GM19239 (cell line): Measurements from ENCODE around the gene ATOH8.

Experiments used
- DNase-seq: peaks from one replicate; pipeline ENCODE4 v3.0.0; 2011; ENCODE audit warnings: low spot score; ENCODE audit not compliant: insufficient read length
- FAIRE-seq: peaks from 2 replicates; lab custom pipeline; 2011; peaks lifted over from hg19 to GRCh38; lab: Jason Lieb, UNC

ATOH8 gene

DNA sequence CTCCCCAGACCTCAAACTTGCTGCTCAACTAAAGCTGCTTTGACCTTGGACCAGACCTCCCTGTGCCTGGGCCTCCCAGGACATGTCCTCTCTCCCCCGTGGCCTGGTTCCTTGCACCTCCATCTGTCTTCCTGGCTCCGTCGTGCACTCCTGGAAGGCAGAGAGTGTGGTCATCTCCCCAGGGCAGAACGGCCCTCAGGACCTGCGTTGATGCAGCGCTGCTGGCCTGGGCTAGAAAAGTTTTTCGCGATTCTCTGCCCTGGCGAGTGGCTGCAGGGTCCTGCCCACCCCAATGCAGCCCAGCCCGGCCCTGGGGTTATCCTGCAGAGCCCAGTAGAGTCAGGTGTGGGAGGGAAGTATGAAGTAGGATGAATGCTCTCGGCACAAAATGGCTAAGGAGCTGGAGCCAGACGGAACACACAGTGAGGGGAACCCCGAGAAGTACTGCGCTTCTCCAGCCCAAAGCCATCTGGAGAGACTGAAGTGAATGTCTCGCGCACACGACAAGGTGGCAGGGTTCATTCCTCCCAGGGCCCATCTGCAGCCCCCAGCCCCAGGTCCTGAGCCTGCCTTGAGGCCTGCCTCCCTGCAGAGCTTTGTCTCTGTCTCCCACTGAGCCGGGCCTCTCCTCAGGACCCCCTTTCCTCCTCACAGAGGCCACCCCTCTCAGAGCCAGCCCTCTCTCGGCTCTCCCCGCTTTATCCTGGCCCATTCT is 41.7 kb downstream of the ATOH8 start:
- DNase-seq (no peak), FAIRE-seq (no peak)

DNA sequence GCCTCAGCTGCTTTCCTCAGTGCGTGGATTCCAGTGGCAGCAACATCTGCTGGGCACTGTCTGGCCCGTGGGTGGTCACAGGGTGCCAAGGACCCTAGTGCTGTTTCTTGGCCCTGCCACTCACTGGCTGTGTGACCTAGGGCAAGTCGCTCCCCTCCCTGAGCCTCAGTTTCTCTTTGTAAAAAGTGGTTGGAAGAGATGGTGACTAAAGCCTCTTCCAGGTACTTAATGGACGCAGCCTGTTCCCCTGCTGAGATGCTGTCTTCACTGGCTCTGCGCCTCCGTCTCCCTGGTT is 42.2 kb downstream of the ATOH8 start:
- DNase-seq: no peak
- no peak for FAIRE-seq

DNA sequence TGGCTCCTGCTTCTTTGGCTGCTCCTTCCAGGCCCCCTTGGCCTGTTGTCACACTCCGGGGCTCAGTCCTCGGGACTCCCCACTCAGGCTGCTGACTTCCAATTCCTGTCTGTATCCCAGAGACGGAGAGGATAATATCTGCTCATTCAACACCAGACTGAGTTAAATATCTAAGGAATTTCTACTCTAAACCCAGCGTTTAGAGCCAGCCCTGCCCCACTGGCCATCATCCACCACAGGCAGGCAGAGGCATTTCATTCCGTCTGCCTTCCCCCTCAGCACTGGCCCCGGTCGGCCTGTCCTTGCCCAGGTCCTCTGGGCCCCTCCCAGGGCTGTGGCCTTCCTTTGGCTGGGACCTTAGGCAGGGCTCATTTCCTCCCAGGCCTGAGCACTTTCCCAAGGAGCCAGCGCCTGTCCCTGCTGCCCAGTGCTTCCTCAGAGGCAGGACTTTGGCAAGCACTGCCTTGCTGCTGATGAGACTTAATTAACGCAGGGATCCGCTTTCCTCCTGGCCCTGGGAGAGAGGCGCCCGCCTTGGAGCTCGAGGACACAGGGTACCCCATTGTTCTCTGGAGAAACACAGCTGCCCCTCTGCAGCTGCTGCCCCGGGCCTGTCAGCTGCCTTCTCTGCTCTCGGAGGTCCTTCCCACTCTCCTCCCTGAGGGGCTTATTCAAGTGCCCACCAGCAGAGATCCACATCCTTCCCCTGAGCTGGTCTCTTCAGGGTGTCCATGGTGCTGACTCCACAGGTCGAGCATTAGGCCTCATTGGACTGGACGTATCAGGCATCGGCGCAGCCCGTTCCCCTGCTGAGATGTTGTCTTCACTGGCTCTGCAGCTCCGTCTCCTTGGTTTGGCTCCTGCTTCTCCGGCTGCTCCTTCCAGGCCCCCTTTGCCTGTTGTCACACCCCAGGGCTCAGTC is 42.8 kb downstream of the ATOH8 start:
- FAIRE-seq (no peak), DNase-seq (no peak)

DNA sequence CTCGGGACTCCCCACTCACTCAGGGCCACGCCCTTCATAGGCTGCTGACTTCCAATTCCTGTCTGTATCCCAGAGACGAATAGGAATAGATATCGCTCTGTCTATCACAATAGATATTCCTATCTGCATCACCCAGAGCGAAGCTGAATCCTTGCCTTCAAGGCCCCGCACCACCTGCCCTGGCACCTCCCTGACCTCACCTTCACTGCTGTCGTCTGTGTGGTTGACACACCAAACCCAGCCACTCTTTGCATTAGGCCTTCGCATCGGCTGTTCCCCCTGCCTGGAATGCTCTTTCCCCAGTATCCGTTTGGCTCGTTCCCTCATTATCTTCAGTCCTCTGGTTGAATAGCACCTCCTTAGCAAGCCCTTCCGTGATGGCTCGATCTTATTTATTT is 43.5 kb downstream of the ATOH8 start:
- FAIRE-seq (no peak), DNase-seq (no peak)

DNA sequence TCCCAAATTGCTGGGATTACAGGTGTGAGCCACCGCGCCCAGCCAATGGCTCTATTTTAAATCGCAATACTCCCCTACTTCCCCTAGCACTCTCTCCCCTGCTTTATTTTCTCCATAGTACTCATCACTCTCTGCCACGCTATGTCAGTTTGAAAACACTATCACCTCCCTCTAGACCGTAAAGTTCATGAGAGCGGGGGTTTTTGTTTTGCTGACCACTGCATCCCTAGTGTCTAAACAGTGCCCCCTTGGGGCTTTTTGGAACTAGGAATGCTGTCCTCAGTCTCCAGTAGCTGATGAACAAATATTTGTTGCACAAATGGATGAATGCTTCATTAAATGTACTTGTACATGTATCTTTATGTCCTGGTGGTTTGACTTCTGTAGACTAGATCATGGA is 44.1 kb downstream of the ATOH8 start:
- FAIRE-seq (no peak), DNase-seq (no peak)

DNA sequence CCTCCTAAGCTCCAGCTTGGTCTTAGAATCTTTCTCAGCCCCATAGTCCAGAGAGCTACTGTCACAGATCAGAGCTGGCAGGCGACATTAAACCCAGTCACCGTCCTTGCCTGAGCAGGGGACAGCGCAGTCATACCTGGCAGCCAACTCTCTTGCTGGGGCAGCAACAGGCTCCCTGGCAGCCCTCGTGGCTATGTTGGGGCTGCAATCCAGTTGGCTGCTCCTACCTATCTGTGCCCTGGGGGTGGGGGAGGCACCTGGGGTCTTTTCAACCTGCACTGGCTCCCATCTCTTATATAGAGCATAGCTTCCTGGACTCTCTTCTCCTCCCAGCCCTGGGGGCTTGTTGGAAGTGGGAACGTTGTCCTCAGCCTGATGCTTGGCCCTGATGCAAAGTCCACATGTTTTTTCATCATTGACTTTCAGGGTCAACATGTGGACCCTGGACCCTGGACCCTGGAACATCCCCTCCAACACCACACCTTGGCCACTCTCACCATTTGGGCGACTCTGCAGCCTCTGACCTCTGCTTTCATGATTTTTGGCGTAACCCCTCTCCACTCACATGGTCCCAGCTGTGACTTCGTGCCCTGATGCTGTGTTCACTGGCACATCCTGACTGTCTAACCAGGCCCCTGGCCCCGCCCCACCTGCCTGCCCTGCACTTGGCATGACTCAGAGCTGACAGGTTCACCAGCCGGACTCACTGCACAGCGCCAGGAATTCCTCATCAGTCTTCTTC is 45.6 kb downstream of the ATOH8 start:
- DNase-seq (no peak), FAIRE-seq (no peak)

DNA sequence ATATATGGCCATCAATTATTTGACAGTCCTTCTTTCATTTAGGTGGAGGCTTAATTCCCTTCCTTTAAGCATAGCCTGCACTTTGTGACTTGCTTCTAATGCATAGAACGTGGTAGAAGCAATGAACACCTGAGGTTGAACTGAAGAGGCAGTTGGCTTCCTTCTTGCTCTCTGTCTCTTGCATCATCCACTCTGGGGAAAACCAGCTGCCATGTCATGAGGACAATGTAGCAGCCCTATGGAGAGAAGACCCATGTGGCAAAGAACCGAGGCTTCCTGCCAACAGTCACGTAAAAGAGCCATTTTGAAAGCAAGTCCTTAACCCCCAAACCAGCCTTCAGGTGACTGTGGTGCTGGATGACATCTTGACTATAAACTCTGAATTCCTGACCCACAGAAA is 46.8 kb downstream of the ATOH8 start:
- DNase-seq: no peak

DNA sequence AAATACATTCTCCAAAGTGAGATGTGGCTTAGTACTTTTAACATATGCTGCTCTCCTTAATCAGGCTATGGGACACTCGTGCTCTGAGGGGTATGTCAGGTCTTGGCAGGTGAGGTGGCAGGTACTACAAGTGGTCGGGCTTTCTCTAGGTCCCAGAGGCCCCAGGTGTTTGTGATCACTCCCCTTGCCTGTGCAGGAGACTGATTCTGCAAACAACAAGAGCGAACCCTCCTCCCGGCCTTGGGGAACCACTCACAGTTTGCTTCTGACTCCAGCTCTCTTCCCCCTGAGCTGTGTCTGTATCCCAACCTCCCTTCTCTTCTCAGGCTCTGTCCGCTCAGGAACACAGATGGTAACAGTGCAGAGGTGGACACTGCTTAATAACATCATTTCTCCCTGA is 48.1 kb downstream of the ATOH8 start:
- DNase-seq: no peak
- no peak for FAIRE-seq

More for the DNA sequence above, 46.8 kb downstream of the ATOH8 start:
- FAIRE-seq: no peak

DNA sequence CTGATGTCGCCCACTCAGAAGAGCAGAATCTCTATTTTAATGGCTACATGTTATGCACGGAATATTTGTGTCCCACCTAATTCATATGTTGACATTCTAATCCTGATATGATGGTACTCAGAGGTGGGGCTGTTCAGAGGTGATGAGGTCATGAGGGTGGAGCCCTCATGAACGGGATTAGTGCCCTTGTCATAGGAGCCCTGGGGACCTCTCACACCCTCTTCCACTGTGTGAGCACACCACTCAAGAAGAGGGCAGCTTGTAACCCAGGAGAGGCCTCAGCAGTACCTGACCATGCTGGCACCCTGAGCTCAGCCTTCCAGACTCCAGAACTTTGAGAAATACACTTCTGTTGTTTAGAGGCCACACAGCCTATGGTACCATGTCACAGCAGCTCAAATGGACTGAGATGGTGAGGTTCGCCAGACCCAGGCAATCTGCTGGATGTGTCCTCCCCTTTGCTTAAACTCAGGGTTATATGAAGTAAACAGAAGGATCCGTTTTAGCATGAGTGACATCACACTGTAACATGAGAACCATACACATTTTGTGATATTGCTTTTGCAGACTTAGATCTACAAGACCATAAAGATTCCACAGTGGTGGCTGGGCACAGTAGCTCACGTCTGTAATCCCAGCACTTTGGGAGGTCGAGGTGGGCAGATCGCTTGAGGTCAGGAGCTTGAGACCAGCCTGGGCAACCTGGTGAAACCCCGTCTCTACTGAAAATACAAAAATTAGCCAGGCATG is 48.7 kb downstream of the ATOH8 start:
- DNase-seq (no peak), FAIRE-seq (no peak)

DNA sequence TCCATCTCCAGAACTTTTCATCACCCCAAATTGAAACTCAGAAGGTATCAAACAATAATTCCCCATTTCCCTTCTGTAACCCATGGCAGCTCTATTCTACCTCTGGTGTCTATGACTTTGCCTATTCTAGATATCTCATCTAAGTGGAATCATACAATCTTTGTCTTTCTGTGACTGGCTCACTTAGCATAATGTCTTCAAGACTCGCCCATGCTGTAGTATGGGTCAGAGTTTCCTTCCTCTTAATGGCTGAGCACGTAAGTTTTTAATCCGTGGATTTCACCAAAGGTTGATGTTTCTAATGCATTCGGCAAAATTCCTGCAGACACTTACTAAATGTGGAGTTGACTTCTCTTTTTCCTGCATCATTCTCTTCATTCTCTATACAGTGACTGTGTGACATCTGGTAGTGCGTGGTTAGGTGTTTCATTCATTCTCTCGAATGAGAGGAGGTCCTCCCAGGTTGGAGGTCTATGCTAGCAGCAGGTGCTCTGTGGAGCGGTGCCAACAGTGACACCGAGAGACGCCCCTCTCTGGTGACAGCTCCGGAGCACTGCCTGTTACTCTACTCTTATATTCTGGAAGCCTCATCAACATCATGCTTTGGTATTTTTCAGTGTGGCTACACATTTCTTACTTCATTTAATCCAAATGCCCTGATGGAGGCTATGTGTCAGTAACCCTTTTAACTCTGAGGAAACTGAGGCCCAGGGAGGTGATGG is 50.1 kb downstream of the ATOH8 start:
- FAIRE-seq: no peak
- no peak for DNase-seq

DNA sequence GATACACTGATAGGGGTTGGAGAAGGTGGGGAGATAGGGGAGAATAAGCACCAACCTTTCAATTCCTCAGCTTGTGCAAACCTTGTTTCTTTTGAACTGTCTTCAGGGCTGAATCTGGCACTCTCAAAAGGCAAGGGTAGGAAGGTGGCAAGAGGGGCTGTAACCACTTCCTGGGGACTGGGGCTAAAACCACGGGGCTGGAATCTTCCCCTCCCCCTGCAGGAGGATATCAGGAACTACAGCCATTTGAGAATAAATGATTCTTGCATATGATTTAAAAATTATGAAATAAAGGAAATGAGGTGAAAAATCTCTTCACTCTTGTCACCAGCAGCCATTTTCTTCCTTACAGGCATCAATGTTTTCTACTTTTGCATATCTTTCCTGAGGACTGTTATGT is 50.8 kb downstream of the ATOH8 start:
- no peak for FAIRE-seq

DNA sequence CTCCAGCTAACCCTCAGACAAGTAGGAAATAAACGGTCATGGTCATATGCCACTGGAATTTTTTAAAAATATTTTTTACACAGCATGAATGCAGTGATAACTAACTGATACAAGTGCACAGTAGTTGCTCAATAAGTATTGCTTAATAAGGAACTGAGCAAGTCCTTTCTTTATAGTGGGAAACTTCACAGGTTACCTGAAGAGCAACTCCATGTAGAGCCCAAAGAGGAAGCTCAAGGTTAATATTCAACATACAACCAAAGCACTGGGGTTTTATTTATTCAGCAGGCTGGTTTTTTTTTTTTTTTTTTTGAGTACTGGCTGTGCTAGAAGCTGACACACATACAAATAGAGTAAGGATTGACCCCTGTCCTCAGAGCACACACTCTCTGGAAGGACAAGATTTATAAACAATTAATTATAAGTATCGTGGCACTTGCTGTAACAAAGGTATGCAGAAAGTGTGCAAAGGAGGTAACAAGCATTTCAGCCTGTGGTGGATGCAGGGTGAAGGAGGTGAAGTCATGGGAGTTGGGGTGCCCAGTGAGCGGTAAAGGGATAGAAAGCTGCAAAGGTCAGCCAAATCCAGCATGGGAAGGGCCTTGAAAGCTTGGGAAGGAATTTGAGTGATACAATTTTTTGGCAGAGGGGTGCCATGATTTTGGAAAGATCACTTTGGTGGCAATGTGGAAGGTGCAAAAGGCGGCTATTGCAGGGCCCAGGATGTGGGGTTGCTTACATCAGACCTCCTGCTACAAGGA is 52.7 kb downstream of the ATOH8 start:
- no peak for FAIRE-seq
- DNase-seq: no peak

More for the DNA sequence above, 50.8 kb downstream of the ATOH8 start:
- peak; percentile 50 for DNase-seq

DNA sequence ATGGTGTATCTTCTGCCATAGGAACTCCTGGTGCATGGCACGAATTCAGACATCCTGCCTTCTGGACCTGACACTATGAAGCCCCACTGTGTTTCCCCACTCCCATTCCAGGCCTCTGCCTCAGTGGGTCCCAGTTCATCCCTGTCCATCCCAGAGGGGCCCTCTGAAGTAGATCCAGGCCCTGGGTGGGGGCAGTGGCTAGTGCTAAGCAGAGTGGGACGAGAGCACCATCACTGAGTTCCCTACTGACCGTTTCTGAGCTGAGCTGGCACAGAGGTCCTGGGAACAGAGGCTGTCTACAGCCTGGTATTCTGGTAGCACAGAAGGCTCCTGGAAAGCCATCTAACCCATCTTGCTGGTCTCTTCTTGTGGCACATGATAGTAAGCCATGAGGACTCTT is 54.0 kb downstream of the ATOH8 start:
- FAIRE-seq (no peak), DNase-seq (no peak)

DNA sequence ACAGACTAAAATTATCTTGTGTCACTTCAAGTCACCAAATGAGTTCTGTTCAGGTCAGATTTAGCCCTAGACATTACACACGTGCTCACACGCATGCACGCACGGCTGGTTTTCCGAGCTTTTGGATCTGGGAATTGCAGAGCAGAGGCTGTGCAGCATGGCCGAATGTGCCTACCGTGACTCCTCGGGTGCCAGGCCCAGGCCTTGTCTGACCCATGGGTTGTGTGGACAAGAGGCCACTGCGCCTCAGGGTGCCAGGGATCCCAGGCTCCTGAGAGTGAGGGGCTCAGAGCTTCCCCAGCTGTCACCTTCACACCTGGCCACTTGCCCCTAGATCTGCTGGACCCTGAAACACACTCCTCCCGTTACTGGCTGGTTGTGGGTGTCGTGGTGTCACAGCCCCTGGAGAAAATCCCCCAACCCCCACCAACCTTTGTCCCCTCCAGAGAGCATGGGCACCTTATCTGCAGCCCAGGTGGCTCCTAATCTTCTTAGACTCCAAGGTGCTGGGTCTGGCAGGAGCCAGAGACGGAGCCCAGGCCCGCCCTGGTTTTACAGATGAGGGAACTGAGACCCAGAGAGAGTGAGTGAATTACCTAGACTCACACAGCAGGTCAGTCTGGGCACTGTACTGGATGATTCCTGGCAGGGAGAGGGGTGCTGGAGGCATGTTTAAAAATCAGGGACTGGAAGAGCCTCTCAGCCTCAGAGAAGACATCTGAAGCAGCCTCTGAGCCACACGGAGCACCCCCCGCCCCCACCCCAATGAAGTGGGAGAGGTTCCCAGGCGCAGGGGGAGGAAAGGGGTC is 56.8 kb downstream of the ATOH8 start:
- DNase-seq: no peak
- no peak for FAIRE-seq

DNA sequence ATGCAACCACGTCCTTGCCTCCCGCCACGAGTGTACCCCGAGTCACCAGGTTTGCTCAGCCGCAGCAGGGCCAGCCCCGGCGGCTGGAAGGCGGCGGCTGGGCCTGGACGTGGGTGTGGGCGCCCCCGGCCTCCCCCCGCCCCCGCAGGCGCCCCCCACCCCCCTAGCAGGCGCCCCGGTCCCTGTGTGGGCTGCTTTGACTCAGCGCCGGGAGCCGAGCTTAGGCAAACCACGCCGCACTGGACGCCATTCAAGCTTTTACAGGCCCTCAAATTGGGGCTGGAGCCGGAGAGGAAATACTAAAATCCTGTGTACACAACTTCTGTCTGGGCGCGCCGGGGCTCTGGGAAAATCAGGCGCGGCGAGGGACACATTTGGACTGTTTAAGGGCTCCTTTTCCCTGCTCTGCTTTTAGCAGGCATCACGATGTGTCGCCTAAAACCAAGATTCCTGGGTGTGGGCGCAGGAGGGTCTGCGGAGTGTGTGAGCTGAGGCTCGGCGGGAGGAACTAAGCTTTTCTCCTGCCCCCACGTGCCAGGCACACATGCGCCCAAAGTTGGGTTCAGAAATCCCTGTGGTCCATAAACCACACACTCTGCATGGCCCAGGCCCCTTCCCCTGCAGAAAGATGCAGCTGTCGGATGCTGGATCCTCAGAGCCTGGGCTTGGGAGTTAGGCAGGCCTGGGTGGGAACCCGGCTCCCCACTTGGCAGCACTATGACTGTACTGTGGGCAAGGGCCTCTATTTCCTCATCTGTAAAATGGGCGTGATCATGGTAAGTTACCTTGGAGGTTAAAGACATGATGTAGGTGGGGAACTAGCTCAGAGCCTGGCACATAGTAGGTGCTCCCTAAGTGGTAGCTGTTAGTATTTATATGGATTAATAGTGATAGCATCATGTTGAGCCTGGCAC is 57.6 kb downstream of the ATOH8 start:
- FAIRE-seq: no peak
- no peak for DNase-seq

DNA sequence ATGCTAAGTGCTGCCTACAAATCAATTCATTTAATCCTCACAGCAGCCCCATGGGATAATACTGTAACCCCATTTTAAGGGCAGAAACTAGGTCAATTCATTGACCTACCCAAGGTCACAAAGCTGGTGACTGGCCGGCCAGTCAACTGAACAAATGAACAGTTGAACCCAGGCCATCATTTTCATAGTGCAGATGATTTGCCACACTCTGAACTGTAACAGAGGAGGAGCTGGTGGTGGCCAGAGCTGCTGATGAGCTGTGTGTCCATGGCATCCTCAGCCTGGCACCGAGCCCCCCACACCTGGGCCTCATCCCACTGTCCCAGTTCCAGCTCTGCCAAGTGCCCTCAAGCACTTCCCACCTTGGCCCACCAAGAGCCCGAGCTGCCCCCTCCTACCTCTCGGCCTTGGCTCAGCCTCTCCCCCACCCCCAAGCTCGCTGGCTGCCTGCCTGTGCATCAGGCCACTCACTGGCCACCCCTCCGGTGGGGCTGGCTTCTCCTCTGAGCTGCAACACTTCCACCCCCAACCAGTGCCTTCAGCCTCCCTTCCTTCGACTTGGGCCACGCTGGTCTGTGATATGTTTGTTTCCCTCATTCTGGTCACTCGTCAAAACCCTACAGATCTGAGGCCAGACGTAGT is 58.4 kb downstream of the ATOH8 start:
- FAIRE-seq (no peak), DNase-seq (no peak)
